SH-SY5Y (cell line): ENCODE results near the gene PFN4.
A peak's percentile ranks its signal among the peaks of the same experiment; 100 is the strongest.

Experiments used
- GATA2 ChIP-seq: IDR thresholded peaks from 2 replicates; pipeline ENCODE4 v1.6.1; 2011; ENCODE audit warnings: mild to moderate bottlenecking, low read depth, low read length
- GATA3 ChIP-seq: IDR thresholded peaks from 2 replicates; pipeline ENCODE4 v1.6.1; 2011; ENCODE audit warnings: low read depth, mild to moderate bottlenecking, low read length, moderate library complexity

Gene PFN4

DNA sequence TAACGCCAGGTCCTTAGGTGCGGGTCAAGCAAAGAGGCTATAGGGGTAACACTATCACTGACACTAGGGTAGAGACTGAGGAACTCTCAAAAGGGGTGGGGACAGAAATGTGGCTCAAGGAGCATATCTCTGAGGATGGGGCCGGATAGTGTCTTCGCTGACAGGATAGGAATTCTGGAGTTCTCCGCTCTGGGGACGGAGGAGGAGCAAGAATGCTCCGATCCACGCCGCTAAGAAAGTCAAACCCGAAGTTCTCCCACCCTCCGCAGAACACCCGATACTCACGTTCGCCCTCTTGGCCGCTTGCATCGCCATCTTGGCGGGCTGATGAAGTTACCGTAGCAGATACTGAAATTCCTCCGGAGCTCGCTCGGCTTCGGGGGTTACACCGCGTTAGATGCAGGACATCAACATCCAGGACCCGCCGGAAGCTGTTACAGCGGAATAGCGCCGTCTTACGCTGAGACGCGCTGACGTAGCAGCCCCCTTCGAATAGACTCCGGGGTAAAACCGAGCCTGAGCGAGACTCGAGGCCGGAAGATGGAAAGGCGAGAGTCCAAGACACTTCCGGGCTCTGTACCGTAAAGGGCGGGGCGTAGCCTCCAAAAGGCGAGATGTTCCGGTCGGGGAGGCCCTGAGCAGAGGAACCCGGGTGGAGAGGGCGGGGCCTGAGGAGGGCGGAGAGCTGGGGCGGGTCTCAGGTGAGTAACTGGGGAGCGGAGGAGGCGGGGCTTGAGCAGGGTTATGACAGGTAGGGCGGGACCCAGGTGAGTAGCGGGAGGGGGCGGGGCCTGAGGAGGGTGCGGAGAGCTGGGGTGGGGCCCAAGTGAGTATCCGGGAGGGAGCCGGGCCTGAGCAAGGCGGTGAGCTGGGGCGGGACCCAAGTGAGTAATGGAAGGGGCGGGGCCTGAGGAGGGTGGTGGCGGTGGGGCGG, 47.0 kb downstream of the PFN4 start, which contains the start of gene SF3B6:
SF3B6 (minus strand) TSS at position 412 of the 934 bp plus-strand sequence; CDS start at position 315, 97 bp downstream.
- TF ChIP-seq GATA3 (no peak), GATA2 (peak; percentile 29; the same call in 1 of the 2 replicates)

- TF ChIP-seq GATA2 (no peak), GATA3 (no peak)
Measured at GRCh38 chr2:24075259-24075658, 47.9 kb downstream of the PFN4 start.

- no peak for TF ChIP-seq GATA2
- TF ChIP-seq GATA3 = no peak
Measured at GRCh38 chr2:24073816-24074215, 49.3 kb downstream of the PFN4 start.

GRCh38 chr2:24072259-24072658, 50.9 kb downstream of the PFN4 start:
- TF ChIP-seq GATA3 (no peak), GATA2 (no peak)

DNA sequence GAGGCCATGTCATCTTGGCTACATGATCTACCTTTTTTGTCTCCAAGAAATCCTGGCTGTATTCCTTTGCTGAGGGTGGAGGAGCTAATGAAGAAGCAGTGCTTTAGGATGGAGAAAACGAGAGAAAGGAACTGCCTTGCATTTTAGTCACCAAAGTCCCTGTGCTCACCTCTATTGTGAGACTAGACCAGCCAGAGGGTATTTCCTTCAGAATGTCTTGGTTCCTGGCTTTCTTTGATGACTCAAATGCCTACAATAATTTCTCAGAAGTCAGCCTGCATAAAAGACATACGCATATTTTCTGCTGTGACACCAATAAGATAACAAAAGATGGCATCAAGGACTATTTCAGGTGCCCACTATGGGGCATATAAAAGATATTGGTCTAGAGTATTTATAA, 57.8 kb downstream of the PFN4 start:
- TF ChIP-seq GATA3 (no peak), GATA2 (no peak)
